ENCODE results near the gene CYP2U1.

DNA sequence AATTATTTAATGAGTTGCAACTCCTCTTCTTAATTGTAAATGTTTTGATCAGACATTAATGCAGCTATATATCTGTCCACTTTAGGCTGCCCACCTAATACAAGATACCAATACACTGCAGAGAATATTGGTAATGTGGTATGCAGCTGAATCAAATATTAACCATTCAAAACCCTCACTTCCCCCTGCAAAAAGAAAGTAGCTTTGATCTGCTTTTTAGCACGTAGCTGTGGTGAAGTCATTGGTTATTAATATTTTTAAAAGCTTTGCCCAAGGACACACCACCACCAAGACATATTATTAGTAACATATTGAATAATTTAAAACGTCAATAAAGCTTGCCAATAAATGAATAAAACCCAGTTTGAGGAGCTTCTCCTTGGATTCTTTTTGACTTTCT lies 28.6 kb upstream of the CYP2U1 start:
- TF ChIP-seq POLR2A (IDR thresholded peaks at IDR 0.05; ENCODE audit: low read depth, low read length) (no peak), TAF1 (IDR thresholded peaks at IDR 0.05; ENCODE audit: borderline replicate concordance, low read depth, low read length) (no peak), POLR2AphosphoS5 (IDR thresholded peaks at IDR 0.05; ENCODE audit: low read depth, low read length) (no peak)
